H1 (cell line): ENCODE measurements around the gene ZNF219. TPM values are rescaled to one million over a fixed set of nuclear protein-coding genes. Genes with fewer than 3 reads are reported as not detected.

Source experiments
- CTCF ChIA-PET: fragments of 300-600 bp; sonication (Branson Sonifier 250); formaldehyde crosslinking; loops from one replicate; lab custom pipeline; 2021; ENCODE audit not compliant: partially characterized antibody; lab: Charles Lee
- POLR2A ChIA-PET: fragments of 300-600 bp; sonication (Branson Sonifier 250); formaldehyde crosslinking; loops from one replicate; lab custom pipeline; 2021; ENCODE audit warnings: inconsistent platforms; ENCODE audit not compliant: partially characterized antibody; lab: Charles Lee
- DNase-seq, 2 experiments: peaks; one replicate each; pipeline versions ENCODE4 v3.0.0 to v3.0.0-alpha.2; 2010 to 2022; ENCODE audit warnings: low spot score in 2 of 2, low read depth in 1 of 2, mixed read lengths in 1 of 2
- FAIRE-seq: peaks from 2 replicates; lab custom pipeline; 2011; peaks lifted over from hg19 to GRCh38; lab: Jason Lieb, UNC
- H2AFZ ChIP-seq: 2 replicates; pipeline ENCODE4 v1.8.1; 2012; ENCODE audit warnings: low read length, inconsistent platforms
- H2AK5ac ChIP-seq: 2 replicates; pipeline ENCODE4 v1.6.1; 2013; ENCODE audit warnings: low read depth, low read length
- H2BK120ac ChIP-seq: replicated peaks from 2 replicates; pipeline ENCODE3; 2013; ENCODE audit warnings: low read depth, low read length, inconsistent platforms
- H2BK12ac ChIP-seq: 2 replicates; pipeline ENCODE4 v1.6.1; 2013; ENCODE audit warnings: low read depth, low read length
- H2BK15ac ChIP-seq: 2 replicates; pipeline ENCODE4 v1.6.1; 2013; ENCODE audit warnings: low read length
- H2BK20ac ChIP-seq: 2 replicates; pipeline ENCODE4 v1.6.1; 2013; ENCODE audit warnings: low read length
- H2BK5ac ChIP-seq: 2 replicates; pipeline ENCODE4 v1.6.1; 2013; ENCODE audit warnings: low read depth, low read length
- H3K14ac ChIP-seq: 2 replicates; pipeline ENCODE4 v1.6.1; 2013; ENCODE audit warnings: inconsistent platforms; ENCODE audit not compliant: insufficient read length
- H3K18ac ChIP-seq: 2 replicates; pipeline ENCODE4 v1.6.1; 2013; ENCODE audit warnings: low read length; ENCODE audit errors: extremely low read depth
- H3K23ac ChIP-seq: 2 replicates; pipeline ENCODE4 v1.6.1; 2013; ENCODE audit warnings: inconsistent platforms; ENCODE audit not compliant: insufficient read length
- H3K23me2 ChIP-seq: 2 replicates; pipeline ENCODE4 v1.6.1; 2013; ENCODE audit warnings: low read depth, low read length
- H3K27ac ChIP-seq: 2 replicates; pipeline ENCODE4 v1.6.1; 2011; ENCODE audit warnings: low read depth, low read length, inconsistent platforms
- H3K27me3 ChIP-seq, 4 experiments: replicated peaks in 1 of 4; 1 replicate in 1 of 4; 2 replicates in 3 of 4; pipeline versions ENCODE4 v1.6.1 to v1.8.1; 2011 to 2013; ENCODE audit warnings: low read length in 3 of 4, mild to moderate bottlenecking in 3 of 4, inconsistent platforms in 2 of 4, mixed read lengths in 2 of 4, moderate library complexity in 1 of 4; ENCODE audit not compliant: control insufficient read depth in 3 of 4, insufficient read depth in 3 of 4; ENCODE audit errors: extremely low read depth in 1 of 4
- H3K36me3 ChIP-seq, 4 experiments: 2 replicates each; pipeline versions ENCODE4 v1.6.1 to v1.8.1; 2011 to 2013; ENCODE audit warnings: mild to moderate bottlenecking in 4 of 4, low read length in 3 of 4, moderate library complexity in 2 of 4, control low read depth in 1 of 4, inconsistent platforms in 1 of 4; ENCODE audit not compliant: insufficient read depth in 4 of 4, control insufficient read depth in 2 of 4
- H3K4ac ChIP-seq: replicated peaks from 2 replicates; pipeline ENCODE3; 2013; ENCODE audit warnings: low read length, low read depth, mixed read lengths, inconsistent platforms; ENCODE audit not compliant: insufficient read length
- H3K4me1 ChIP-seq, 4 experiments: replicated peaks in 1 of 4; 1 replicate in 1 of 4; 2 replicates in 3 of 4; pipeline versions ENCODE4 v1.6.1 to v1.8.1; 2011 to 2013; ENCODE audit warnings: low read length in 3 of 4, inconsistent platforms in 2 of 4, mixed read lengths in 1 of 4; ENCODE audit not compliant: insufficient read depth in 4 of 4, control insufficient read depth in 3 of 4
- H3K4me2 ChIP-seq, 2 experiments: 2 replicates each; pipeline versions ENCODE4 v1.6.1 to v1.8.1; 2011 to 2013; ENCODE audit warnings: low read depth in 2 of 2, low read length in 2 of 2, control low read depth in 1 of 2, inconsistent platforms in 1 of 2, mild to moderate bottlenecking in 1 of 2; ENCODE audit not compliant: insufficient read depth in 1 of 2
- H3K4me3 ChIP-seq, 4 experiments: fragments of 200-600, 300-600 bp in 1 of 4; sonication (generic), shearing (Covaris generic), sonication (Bioruptor Twin) in 1 of 4; 2 replicates each; pipeline versions ENCODE4 v1.5.1 to v1.8.1; 2011 to 2016; ENCODE audit warnings: low read length in 4 of 4, low read depth in 3 of 4, control low read depth in 2 of 4, inconsistent platforms in 2 of 4, mild to moderate bottlenecking in 2 of 4, mixed read lengths in 1 of 4, moderate library complexity in 1 of 4; ENCODE audit not compliant: insufficient read depth in 2 of 4; ENCODE audit errors: extremely low read depth in 1 of 4
- H3K56ac ChIP-seq: replicated peaks from 2 replicates; pipeline ENCODE3; 2013; ENCODE audit warnings: low read depth, mild to moderate bottlenecking, mixed read lengths, low read length, inconsistent platforms; ENCODE audit not compliant: insufficient read length
- H3K79me1 ChIP-seq: 2 replicates; pipeline ENCODE4 v1.6.1; 2013; ENCODE audit warnings: low read depth, low read length, control low read depth
- H3K79me2 ChIP-seq, 2 experiments: 2 replicates each; pipeline versions ENCODE4 v1.6.1 to v1.8.1; 2012 to 2013; ENCODE audit warnings: low read length in 2 of 2, mild to moderate bottlenecking in 2 of 2, inconsistent platforms in 1 of 2; ENCODE audit not compliant: insufficient read depth in 2 of 2, control insufficient read depth in 1 of 2
- H3K9ac ChIP-seq, 4 experiments: replicated peaks in 1 of 4; 1 replicate in 1 of 4; 2 replicates in 3 of 4; pipeline versions ENCODE4 v1.6.1 to v1.8.1; 2011 to 2013; ENCODE audit warnings: low read depth in 3 of 4, low read length in 3 of 4, control low read depth in 2 of 4, mild to moderate bottlenecking in 2 of 4, moderate library complexity in 2 of 4, inconsistent platforms in 1 of 4; ENCODE audit errors: extremely low read depth in 1 of 4
- H3K9me3 ChIP-seq, 2 experiments: 2 replicates each; pipeline versions ENCODE4 v1.6.1 to v1.8.1; 2012 to 2013; ENCODE audit warnings: mild to moderate bottlenecking in 2 of 2, moderate library complexity in 2 of 2, control low read depth in 1 of 2, inconsistent platforms in 1 of 2, low read depth in 1 of 2, low read length in 1 of 2, mixed read lengths in 1 of 2; ENCODE audit not compliant: insufficient read depth in 2 of 2
- H4K20me1 ChIP-seq, 2 experiments: replicated peaks in 1 of 2; 2 replicates each; pipeline versions ENCODE3 to v1.8.1; 2011 to 2013; ENCODE audit warnings: inconsistent platforms in 2 of 2, low read length in 2 of 2, mild to moderate bottlenecking in 1 of 2; ENCODE audit not compliant: insufficient read depth in 2 of 2, control insufficient read depth in 1 of 2
- H4K5ac ChIP-seq: 2 replicates; pipeline ENCODE4 v1.6.1; 2013; ENCODE audit warnings: low read length, low read depth, mixed read lengths, inconsistent platforms; ENCODE audit not compliant: insufficient read length
- H4K8ac ChIP-seq: 2 replicates; pipeline ENCODE4 v1.8.0; 2013; ENCODE audit warnings: mild to moderate bottlenecking, moderate library complexity, low read length, inconsistent platforms; ENCODE audit not compliant: insufficient read depth; ENCODE audit errors: extremely low read depth
- H4K91ac ChIP-seq: replicated peaks from 2 replicates; pipeline ENCODE3; 2013; ENCODE audit warnings: low read length, mixed read lengths, inconsistent platforms; ENCODE audit not compliant: insufficient read length
- ATF2 ChIP-seq: IDR thresholded peaks from 2 replicates; pipeline ENCODE4 v1.6.1; 2012; ENCODE audit warnings: low read length, inconsistent platforms
- CHD1 ChIP-seq: IDR thresholded peaks from 2 replicates; pipeline ENCODE4 v1.6.1; 2012; ENCODE audit warnings: low read depth, low read length, improper control_type of control experiment
- CHD2 ChIP-seq: IDR thresholded peaks from 2 replicates; pipeline ENCODE4 v1.6.1; 2012; ENCODE audit warnings: low read length, improper control_type of control experiment
- EP300 ChIP-seq, 2 experiments: IDR thresholded peaks; 1 replicate in 1 of 2; 2 replicates in 1 of 2; pipeline ENCODE4 v1.6.1; 2011 to 2012; ENCODE audit warnings: low read depth in 2 of 2, low read length in 2 of 2, mild to moderate bottlenecking in 2 of 2, borderline replicate concordance in 1 of 2, inconsistent platforms in 1 of 2, moderate library complexity in 1 of 2
- KDM5A ChIP-seq: fragments of 200-600 bp; IDR thresholded peaks from 2 replicates; pipeline ENCODE4 v1.7.1; 2012; ENCODE audit warnings: mild to moderate bottlenecking, low read length, inconsistent platforms, mixed read lengths
- NRF1 ChIP-seq: IDR thresholded peaks from 2 replicates; pipeline ENCODE4 v1.6.1; 2011; ENCODE audit warnings: mild to moderate bottlenecking, low read depth, low read length, improper control_type of control experiment
- POLR2A ChIP-seq, 2 experiments: IDR thresholded peaks; 1 replicate in 1 of 2; 2 replicates in 1 of 2; pipeline ENCODE4 v1.6.1; 2011; ENCODE audit warnings: low read depth in 2 of 2, low read length in 2 of 2, mild to moderate bottlenecking in 2 of 2; ENCODE audit errors: control extremely low read depth in 1 of 2
- SP1 ChIP-seq: IDR thresholded peaks from 2 replicates; pipeline ENCODE4 v1.6.1; 2011; ENCODE audit warnings: low read depth, low read length
- SP4 ChIP-seq: IDR thresholded peaks from 2 replicates; pipeline ENCODE4 v1.6.1; 2012; ENCODE audit warnings: low read length, inconsistent platforms
- SUZ12 ChIP-seq: fragments of 200-600 bp; sonication (generic); IDR thresholded peaks from 2 replicates; pipeline ENCODE4 v1.6.1; 2012; ENCODE audit warnings: mild to moderate bottlenecking, inconsistent platforms, low read length, moderate library complexity, mixed read lengths
- WGBS, 2 experiments: shearing (Covaris generic) in 1 of 2; methylation state at CpG; one replicate each; pipeline versions ENCODE4 v1.1.6 to v1.1.7; 2013 to 2015; ENCODE audit warnings: low lambda C conversion rate in 2 of 2, mixed read lengths in 2 of 2, inconsistent platforms in 1 of 2, low coverage in 1 of 2, missing lambda C conversion rate in 1 of 2; ENCODE audit not compliant: insufficient replicate concordance in 2 of 2, insufficient coverage in 1 of 2, insufficient read length in 1 of 2; ENCODE audit errors: extremely low coverage in 1 of 2, missing lambda C conversion rate in 1 of 2; 5-methylcytosine and 5-hydroxymethylcytosine counted together
- polyA plus RNA-seq, 7 experiments: library from polyadenylated mRNA; depleted of rRNA in 3 of 7; stranded (reverse) in 5 of 7; unstranded in 2 of 7; fragments of >200 nt in 5 of 7; fragments of 200-250 nt in 2 of 7; gene quantifications; 1 replicate in 5 of 7; 2 replicates in 1 of 7; 4 replicates in 1 of 7; pipeline versions ENCODE4 v1.2.1 to v1.2.3, GENCODE V29; 2011 to 2013; ENCODE audit warnings: missing spikeins in 2 of 7, mixed read lengths in 2 of 7
- total RNA-seq: library from RNA; stranded (reverse); fragmentation: NEBNext Ultra II Directional; extraction: Animal tissue kit (Norgen Biotek cat#: 25700); gene quantifications from 2 replicates; pipeline ENCODE4 v1.2.1, GENCODE V29; 2021

Gene ZNF219
- total and polyA plus RNA-seq, 2 of the 8 experiments (the other 6 are each of a cell fraction or from before 2014, with no cell fraction given) = 113 to 160 TPM

GRCh38 chr14:21103710-21104447, 5.4 kb upstream of the ZNF219 start:
- Histone ChIP-seq H2BK12ac (peak overlapping the region; percentile 78), H4K91ac (peak overlapping the region; percentile 96), H3K56ac (peak overlapping the region; percentile 96), H4K20me1 (no peaks in the 10 kb centered on the region), H3K27ac (peak overlapping the region; percentile 99), H3K4ac (peak overlapping the region; percentile 87), H3K4me2 (peak overlapping the region; percentile 83 to 90), H3K4me1 (peaks cover 2 to 25% (median 9%) of the 10 kb centered on the region in 4 experiments; a peak in 5 of 7 replicates), H2BK120ac (peak overlapping the region; percentile 88), H3K23me2 (peaks cover 7% of the 10 kb centered on the region), H2AFZ (no peak overlapping the region; the same call in 1 of the 2 replicates), H3K14ac (no peak overlapping the region), H2BK5ac (peak overlapping the region; percentile 97), H3K36me3 (no peaks in the 10 kb centered on the region), H2BK20ac (peak overlapping the region; percentile 92; the same call in 1 of the 2 replicates), H3K4me3 (peak overlapping the region; percentile 49 to 83 (median 80)), H3K9ac (peak overlapping the region; percentile 93 to 99 (median 97)), H3K23ac (no peak overlapping the region), H4K8ac (peak overlapping the region; percentile 98; the same call in 1 of the 2 replicates), H2AK5ac (no peak overlapping the region), H3K79me2 (peaks cover 0 to 30% of the 10 kb centered on the region in 2 experiments; a peak in 3 of 4 replicates), H3K27me3 (no peaks in the 10 kb centered on the region), H3K18ac (peak overlapping the region; percentile 95), H4K5ac (peak overlapping the region; percentile 87), H3K9me3 (no peaks in the 10 kb centered on the region), H2BK15ac (peak overlapping the region; percentile 5; the same call in 1 of the 2 replicates), H3K79me1 (no peaks in the 10 kb centered on the region)
- peak; percentile 80 to 96 for DNase-seq
- 2% methylated on average over 54 of the region's 62 CpGs; no CpG with 5 or more reads in 1 of the 2 experiments for WGBS, 2 experiments
- ChIA-PET CTCF (interaction anchor here (0.9 to 11.0 kb wide), 29 partner anchors 10 to 279 kb away, joined by 3 to 239 read pairs (median 6); partner anchors contain the start of gene ARHGEF40), POLR2A (interaction anchor here (0.8 to 7.2 kb wide), 14 partner anchors 10 to 101 kb away, joined by 3 to 121 read pairs (median 5); partner anchors contain the start of genes ARHGEF40 and NDRG2)
- FAIRE-seq = no peak
- no peak for TF ChIP-seq KDM5A
- TF ChIP-seq EP300 (IDR thresholded peaks at IDR 0.05; ENCODE audit: borderline replicate concordance in 1 of 2, low read depth in 2 of 2, low read length in 2 of 2) = peak in 1 of 2 experiments; percentile 99; a peak in 2 of 3 replicates
- 0 out of 2 replicates have a peak, but pooled peaks have one; percentile 19 for TF ChIP-seq SP4
- TF ChIP-seq CHD1 = peak; percentile 94
- TF ChIP-seq ATF2 = no peak
- TF ChIP-seq SUZ12 = no peak
- no peak; the same call in 1 of the 2 replicates for TF ChIP-seq SP1
- peak; percentile 88 to 93 for TF ChIP-seq POLR2A (IDR thresholded peaks at IDR 0.05; ENCODE audit: control extremely low read depth in 1 of 2, low read depth in 2 of 2, low read length in 2 of 2)
- peak; percentile 95 for TF ChIP-seq CHD2
- no peak for TF ChIP-seq NRF1
